Neutrophil (primary cell): ENCODE measurements around the gene SUPT20H.

Experiments used
- H3K27ac ChIP-seq: fragments of 200-600 bp; sonication (generic); 2 replicates; pipeline ENCODE4 v1.5.1; 2016; ENCODE audit warnings: mild to moderate bottlenecking, moderate library complexity
- H3K27me3 ChIP-seq: fragments of 200-600 bp; sonication (generic); 2 replicates; pipeline ENCODE4 v1.6.0; 2016; ENCODE audit warnings: mild to moderate bottlenecking
- H3K36me3 ChIP-seq: fragments of 200-600 bp; sonication (generic); 2 replicates; pipeline ENCODE4 v1.5.1; 2017
- H3K4me1 ChIP-seq, 2 experiments: fragments of 200-600 bp in 1 of 2; sonication (generic) in 1 of 2; 1 replicate in 1 of 2; 2 replicates in 1 of 2; pipeline versions ENCODE4 v1.5.1 to v1.6.1; 2013 to 2016; ENCODE audit warnings: low read depth in 1 of 2, low read length in 1 of 2, mild to moderate bottlenecking in 1 of 2, moderate library complexity in 1 of 2; ENCODE audit not compliant: control insufficient read depth in 1 of 2, insufficient read depth in 1 of 2
- H3K4me3 ChIP-seq, 2 experiments: fragments of 200-600 bp in 1 of 2; sonication (generic) in 1 of 2; 1 replicate in 1 of 2; 2 replicates in 1 of 2; pipeline ENCODE4 v1.5.1; 2013 to 2016; ENCODE audit warnings: low read depth in 1 of 2, low read length in 1 of 2, mild to moderate bottlenecking in 1 of 2, moderate library complexity in 1 of 2
- H3K9me3 ChIP-seq: fragments of 200-600 bp; sonication (generic); 2 replicates; pipeline ENCODE4 v1.5.1; 2016
- TF ChIP-seq, protein P1 (sequence below): fragments of 200-600 bp; sonication (generic); IDR thresholded peaks from 2 replicates; pipeline ENCODE4 v1.5.1; 2016; ENCODE audit warnings: antibody characterized with exemption

Gene SUPT20H

DNA sequence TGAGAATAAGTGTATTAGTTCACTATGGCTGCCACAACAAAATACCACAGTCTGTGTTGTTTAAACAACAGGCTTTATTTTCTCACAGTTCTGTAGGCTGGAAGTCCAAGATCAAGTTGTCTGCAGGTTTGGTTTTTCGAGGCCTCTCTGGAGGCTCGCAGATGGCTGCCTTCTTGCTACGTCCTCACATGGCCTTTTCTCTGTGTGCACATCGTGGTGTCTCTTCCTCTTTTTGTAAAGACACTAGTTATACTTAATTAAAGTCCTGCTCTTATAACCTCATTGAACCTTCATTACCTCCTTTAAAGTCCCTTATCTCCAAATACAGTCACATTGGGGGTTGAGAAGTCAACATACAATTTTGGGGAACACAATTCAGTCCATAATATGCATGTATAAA lies 35.4 kb upstream of the SUPT20H start:
- Histone ChIP-seq H3K36me3 (peaks cover 12% of the 10 kb centered on the region), H3K9me3 (no peaks in the 10 kb centered on the region), H3K4me1 (peaks cover 94 to 98% of the 10 kb centered on the region in 2 experiments), H3K27ac (peak overlapping the region; percentile 89), H3K27me3 (no peaks in the 10 kb centered on the region), H3K4me3 (peak overlapping the region; percentile 62 to 71)
- TF ChIP-seq, protein P1, sequence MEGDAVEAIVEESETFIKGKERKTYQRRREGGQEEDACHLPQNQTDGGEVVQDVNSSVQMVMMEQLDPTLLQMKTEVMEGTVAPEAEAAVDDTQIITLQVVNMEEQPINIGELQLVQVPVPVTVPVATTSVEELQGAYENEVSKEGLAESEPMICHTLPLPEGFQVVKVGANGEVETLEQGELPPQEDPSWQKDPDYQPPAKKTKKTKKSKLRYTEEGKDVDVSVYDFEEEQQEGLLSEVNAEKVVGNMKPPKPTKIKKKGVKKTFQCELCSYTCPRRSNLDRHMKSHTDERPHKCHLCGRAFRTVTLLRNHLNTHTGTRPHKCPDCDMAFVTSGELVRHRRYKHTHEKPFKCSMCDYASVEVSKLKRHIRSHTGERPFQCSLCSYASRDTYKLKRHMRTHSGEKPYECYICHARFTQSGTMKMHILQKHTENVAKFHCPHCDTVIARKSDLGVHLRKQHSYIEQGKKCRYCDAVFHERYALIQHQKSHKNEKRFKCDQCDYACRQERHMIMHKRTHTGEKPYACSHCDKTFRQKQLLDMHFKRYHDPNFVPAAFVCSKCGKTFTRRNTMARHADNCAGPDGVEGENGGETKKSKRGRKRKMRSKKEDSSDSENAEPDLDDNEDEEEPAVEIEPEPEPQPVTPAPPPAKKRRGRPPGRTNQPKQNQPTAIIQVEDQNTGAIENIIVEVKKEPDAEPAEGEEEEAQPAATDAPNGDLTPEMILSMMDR, result no peak

GRCh38 chr13:37094099-37094498 lies 34.6 kb upstream of the SUPT20H start:
- no peaks in the 10 kb centered on the region for H3K9me3 ChIP-seq
- peaks cover 9% of the 10 kb centered on the region for H3K36me3 ChIP-seq
- TF ChIP-seq, protein P1, result no peak
- peaks cover 98 to 100% of the 10 kb centered on the region in 2 experiments for H3K4me1 ChIP-seq
- H3K27me3 ChIP-seq, result no peaks in the 10 kb centered on the region
- peak overlapping the region; percentile 89 for H3K27ac ChIP-seq
- peak overlapping the region; percentile 62 to 71 for H3K4me3 ChIP-seq

DNA sequence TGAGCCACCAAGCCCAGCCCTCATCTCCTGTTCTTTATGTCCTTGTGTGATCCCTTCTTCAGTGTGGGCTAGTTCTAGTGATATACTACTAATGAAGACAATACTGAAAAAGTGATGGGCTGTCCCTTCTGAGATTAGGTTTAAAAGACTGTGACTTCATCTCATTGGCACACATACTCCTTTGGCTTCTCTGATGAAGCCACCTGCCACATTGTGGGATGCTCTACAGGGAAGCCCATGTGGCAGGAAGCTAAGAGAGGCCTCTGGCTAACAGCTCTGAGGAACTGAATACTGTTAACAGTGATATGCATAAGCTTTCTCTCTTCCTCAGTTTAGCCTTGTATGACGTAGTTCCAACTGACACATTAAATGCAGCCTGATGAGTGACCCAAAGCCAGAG lies 32.3 kb upstream of the SUPT20H start:
- Histone ChIP-seq H3K4me3 (peak overlapping the region; percentile 62 to 71), H3K4me1 (peaks cover 98 to 100% of the 10 kb centered on the region in 2 experiments), H3K9me3 (no peaks in the 10 kb centered on the region), H3K36me3 (peaks cover 4% of the 10 kb centered on the region), H3K27ac (peak overlapping the region; percentile 89), H3K27me3 (no peaks in the 10 kb centered on the region)
- TF ChIP-seq, protein P1, result no peak

GRCh38 chr13:37090912-37091311 lies 31.4 kb upstream of the SUPT20H start:
- TF ChIP-seq, protein P1, result no peak
- Histone ChIP-seq H3K4me1 (peaks cover 98 to 100% of the 10 kb centered on the region in 2 experiments), H3K4me3 (peak overlapping the region; percentile 62 to 71), H3K9me3 (no peaks in the 10 kb centered on the region), H3K27me3 (no peaks in the 10 kb centered on the region), H3K36me3 (no peaks in the 10 kb centered on the region), H3K27ac (peak overlapping the region; percentile 89)

DNA sequence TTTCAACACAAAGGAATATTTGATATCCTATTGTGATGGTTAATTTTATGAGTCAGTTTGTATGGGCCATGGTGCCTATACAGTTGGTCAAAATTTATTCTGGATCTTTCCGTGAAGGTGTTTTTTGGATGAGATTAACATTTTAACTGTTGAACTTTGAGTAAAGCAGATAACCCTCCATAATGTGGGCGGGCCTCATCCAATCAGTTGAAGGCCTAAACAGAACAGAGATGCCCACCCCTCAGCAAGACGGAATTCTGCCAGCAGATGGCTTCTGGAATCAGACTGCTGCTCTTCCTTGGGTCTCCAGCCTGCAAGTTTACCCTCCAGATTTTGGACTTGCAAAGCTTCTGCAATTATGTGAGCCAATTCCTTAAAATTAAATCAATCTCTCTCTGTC lies 30.0 kb upstream of the SUPT20H start:
- H3K27ac ChIP-seq, result peak overlapping the region; percentile 89
- H3K4me1 ChIP-seq, result peaks cover 89 to 92% of the 10 kb centered on the region in 2 experiments
- TF ChIP-seq, protein P1, result no peak
- H3K9me3 ChIP-seq, result no peaks in the 10 kb centered on the region
- peak overlapping the region in 1 of 2 experiments; percentile 42 for H3K4me3 ChIP-seq
- no peaks in the 10 kb centered on the region for H3K36me3 ChIP-seq
- H3K27me3 ChIP-seq, result no peaks in the 10 kb centered on the region

DNA sequence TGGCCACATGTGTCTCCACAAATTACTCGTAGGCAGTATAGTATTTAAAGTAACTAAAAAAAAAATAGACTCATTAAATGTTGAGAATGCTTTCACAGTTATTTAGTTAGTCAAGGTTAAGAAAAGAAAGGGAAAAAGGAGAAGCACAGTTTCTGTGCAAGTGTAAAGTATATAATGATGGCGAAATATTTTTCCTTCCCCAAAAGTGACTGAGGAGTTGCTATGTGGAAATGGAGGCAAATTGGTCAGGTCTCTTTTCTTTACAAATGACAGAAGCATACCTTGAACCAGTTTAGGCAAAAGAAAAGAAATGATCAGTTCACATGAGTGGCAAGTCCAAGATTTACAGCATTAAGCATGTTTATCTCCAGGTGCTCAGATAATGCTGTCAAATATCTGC lies 28.0 kb upstream of the SUPT20H start:
- H3K9me3 ChIP-seq, result no peaks in the 10 kb centered on the region
- no peaks in the 10 kb centered on the region for H3K36me3 ChIP-seq
- H3K27me3 ChIP-seq, result no peaks in the 10 kb centered on the region
- TF ChIP-seq, protein P1, result no peak
- peaks cover 69 to 72% of the 10 kb centered on the region in 2 experiments for H3K4me1 ChIP-seq
- peak overlapping the region; percentile 89 for H3K27ac ChIP-seq
- H3K4me3 ChIP-seq, result peak overlapping the region; percentile 30 to 42
